OCI-LY7 (cell line): Measurements from ENCODE around the gene DNM2. TPM values are rescaled to one million over a fixed set of nuclear protein-coding genes. Genes with fewer than 3 reads are reported as not detected.

ENCODE experiments used
- BruUV-seq: library from RNA; stranded (reverse); fragments of 400-500 nt; replicated peaks from 2 replicates; lab custom pipeline; 2021; lab: Mats Ljungman, UMichigan
- CTCF ChIA-PET: fragments of 300-600 bp; sonication (Branson Sonifier 250); formaldehyde crosslinking; loops from one replicate; lab custom pipeline; 2022; ENCODE audit warnings: antibody characterized with exemption; ENCODE audit not compliant: unreplicated experiment; lab: Charles Lee
- POLR2A ChIA-PET: fragments of 300-600 bp; sonication (Branson Sonifier 250); formaldehyde crosslinking; loops from one replicate; lab custom pipeline; 2022; ENCODE audit warnings: antibody characterized with exemption; lab: Charles Lee
- DNase-seq: peaks from one replicate; pipeline ENCODE4 v3.0.0-alpha.2; 2015; ENCODE audit warnings: low spot score
- H2AFZ ChIP-seq: fragments of 200-600 bp; sonication (generic), shearing (Covaris generic); 2 replicates; pipeline ENCODE4 v1.6.1; 2014; ENCODE audit warnings: mild to moderate bottlenecking, antibody characterized with exemption, low read length, moderate library complexity
- H3K27ac ChIP-seq: fragments of 200-600 bp; sonication (generic); 2 replicates; pipeline ENCODE4 v1.5.1; 2014; ENCODE audit warnings: mixed run types, low read depth, mild to moderate bottlenecking, moderate library complexity, low read length, inconsistent platforms; ENCODE audit not compliant: poor library complexity, severe bottlenecking
- H3K36me3 ChIP-seq: fragments of 200-600 bp; sonication (generic); 2 replicates; pipeline ENCODE4 v1.6.1; 2014; ENCODE audit warnings: mild to moderate bottlenecking, antibody characterized with exemption, low read length, moderate library complexity, mixed read lengths; ENCODE audit not compliant: insufficient read depth
- H3K4me1 ChIP-seq: fragments of 200-600 bp; sonication (generic); 2 replicates; pipeline ENCODE4 v1.5.1; 2014; ENCODE audit warnings: mild to moderate bottlenecking, low read length; ENCODE audit not compliant: insufficient read depth, poor library complexity, severe bottlenecking
- H3K4me2 ChIP-seq: fragments of 200-600 bp; sonication (generic); 2 replicates; pipeline ENCODE4 v1.6.1; 2014; ENCODE audit warnings: mild to moderate bottlenecking, low read length
- H3K4me3 ChIP-seq: fragments of 200-600 bp; sonication (generic); 2 replicates; pipeline ENCODE4 v1.5.1; 2014; ENCODE audit warnings: mild to moderate bottlenecking, low read depth, low read length; ENCODE audit not compliant: poor library complexity, severe bottlenecking
- H3K79me2 ChIP-seq: fragments of 200-600 bp; sonication (generic); 2 replicates; pipeline ENCODE4 v1.6.1; 2016; ENCODE audit warnings: low read depth, mild to moderate bottlenecking, low read length, moderate library complexity, mixed read lengths; ENCODE audit not compliant: insufficient read depth
- H3K9me2 ChIP-seq: fragments of 200-600 bp; sonication (generic); 2 replicates; pipeline ENCODE4 v1.6.1; 2016; ENCODE audit warnings: mild to moderate bottlenecking, low read length, mixed read lengths; ENCODE audit not compliant: insufficient read depth
- H3K9me3 ChIP-seq: fragments of 200-600 bp; sonication (generic); 2 replicates; pipeline ENCODE4 v1.6.1; 2014; ENCODE audit warnings: mild to moderate bottlenecking, mixed run types, low read length, mixed read lengths
- H4K20me1 ChIP-seq: fragments of 200-600 bp; sonication (generic); 2 replicates; pipeline ENCODE4 v1.6.1; 2014; ENCODE audit warnings: mild to moderate bottlenecking, antibody characterized with exemption, low read length, moderate library complexity, mixed read lengths; ENCODE audit not compliant: insufficient read depth
- EZH2phosphoT487 ChIP-seq: fragments of 200-600 bp; sonication (generic); IDR thresholded peaks from 2 replicates; pipeline ENCODE4 v1.6.1; 2018; ENCODE audit warnings: low read depth, borderline replicate concordance, mild to moderate bottlenecking, mixed run types, antibody characterized with exemption, low read length, moderate library complexity, mixed read lengths
- intact Hi-C: fragments of 100-400 bp; cut with micrococcal nuclease; formaldehyde crosslinking; loops from one replicate; pipeline ENCODE4 v1.10.0; 2022; ENCODE audit not compliant: unreplicated experiment
- total RNA-seq, 2 experiments: library from RNA; depleted of rRNA in 1 of 2; stranded (reverse); fragments of >200 nt in 1 of 2; shearing (Covaris generic) in 1 of 2; gene quantifications; 2 replicates each; pipeline ENCODE4 v1.2.3, GENCODE V29; 2014 to 2022
- TF ChIP-seq, protein P1 (sequence below): fragments of 200-600 bp; sonication (generic); conservative IDR thresholded peaks from 2 replicates; pipeline ENCODE4 v1.5.1; 2014; ENCODE audit warnings: mild to moderate bottlenecking, antibody characterized with exemption, low read length, moderate library complexity, mixed read lengths

Gene DNM2
- total RNA-seq, 2 experiments from 2014 or later = 139 to 165 TPM

DNA sequence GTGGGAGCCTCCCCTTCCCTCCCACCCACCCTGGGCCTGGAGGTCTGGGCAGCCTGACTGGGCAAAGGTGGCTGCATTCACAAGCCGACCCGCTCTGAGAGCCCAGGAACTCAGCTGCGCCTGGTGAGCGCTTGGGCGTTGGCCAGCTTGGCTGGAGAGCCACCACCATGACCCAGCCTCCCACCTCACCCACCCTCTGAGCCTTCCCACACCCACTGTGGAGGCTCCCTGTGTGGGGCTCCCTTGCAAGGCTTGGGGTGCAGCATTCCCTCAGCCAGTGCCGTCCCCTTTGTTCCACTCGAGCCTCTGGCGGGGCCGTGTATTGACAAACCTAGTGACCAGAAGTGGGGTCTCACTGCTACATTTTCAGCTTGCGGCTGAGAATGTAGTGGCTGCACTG lies 31.7 kb upstream of the DNM2 start:
- Histone ChIP-seq H3K27ac (no peak overlapping the region), H3K79me2 (peaks cover 5% of the 10 kb centered on the region; the same call in 1 of the 2 replicates), H3K36me3 (peaks cover 99% of the 10 kb centered on the region), H2AFZ (no peak overlapping the region), H3K4me2 (no peak overlapping the region), H3K4me3 (no peak overlapping the region), H3K9me2 (no peaks in the 10 kb centered on the region), H4K20me1 (peaks cover 8% of the 10 kb centered on the region; the same call in 1 of the 2 replicates), H3K4me1 (no peaks in the 10 kb centered on the region), H3K9me3 (no peaks in the 10 kb centered on the region)
- intact Hi-C loops = no loop called here
- no TSS peak for BruUV-seq
- DNase-seq = no peak
- no peak for TF ChIP-seq EZH2phosphoT487
- TF ChIP-seq, protein P1, sequence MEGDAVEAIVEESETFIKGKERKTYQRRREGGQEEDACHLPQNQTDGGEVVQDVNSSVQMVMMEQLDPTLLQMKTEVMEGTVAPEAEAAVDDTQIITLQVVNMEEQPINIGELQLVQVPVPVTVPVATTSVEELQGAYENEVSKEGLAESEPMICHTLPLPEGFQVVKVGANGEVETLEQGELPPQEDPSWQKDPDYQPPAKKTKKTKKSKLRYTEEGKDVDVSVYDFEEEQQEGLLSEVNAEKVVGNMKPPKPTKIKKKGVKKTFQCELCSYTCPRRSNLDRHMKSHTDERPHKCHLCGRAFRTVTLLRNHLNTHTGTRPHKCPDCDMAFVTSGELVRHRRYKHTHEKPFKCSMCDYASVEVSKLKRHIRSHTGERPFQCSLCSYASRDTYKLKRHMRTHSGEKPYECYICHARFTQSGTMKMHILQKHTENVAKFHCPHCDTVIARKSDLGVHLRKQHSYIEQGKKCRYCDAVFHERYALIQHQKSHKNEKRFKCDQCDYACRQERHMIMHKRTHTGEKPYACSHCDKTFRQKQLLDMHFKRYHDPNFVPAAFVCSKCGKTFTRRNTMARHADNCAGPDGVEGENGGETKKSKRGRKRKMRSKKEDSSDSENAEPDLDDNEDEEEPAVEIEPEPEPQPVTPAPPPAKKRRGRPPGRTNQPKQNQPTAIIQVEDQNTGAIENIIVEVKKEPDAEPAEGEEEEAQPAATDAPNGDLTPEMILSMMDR = no peak
- POLR2A ChIA-PET = interaction anchor here (0.6 kb wide), 1 partner anchor 14 kb away, joined by 3 read pairs; no protein-coding TSS in a partner anchor
- CTCF ChIA-PET = no interaction called here

DNA sequence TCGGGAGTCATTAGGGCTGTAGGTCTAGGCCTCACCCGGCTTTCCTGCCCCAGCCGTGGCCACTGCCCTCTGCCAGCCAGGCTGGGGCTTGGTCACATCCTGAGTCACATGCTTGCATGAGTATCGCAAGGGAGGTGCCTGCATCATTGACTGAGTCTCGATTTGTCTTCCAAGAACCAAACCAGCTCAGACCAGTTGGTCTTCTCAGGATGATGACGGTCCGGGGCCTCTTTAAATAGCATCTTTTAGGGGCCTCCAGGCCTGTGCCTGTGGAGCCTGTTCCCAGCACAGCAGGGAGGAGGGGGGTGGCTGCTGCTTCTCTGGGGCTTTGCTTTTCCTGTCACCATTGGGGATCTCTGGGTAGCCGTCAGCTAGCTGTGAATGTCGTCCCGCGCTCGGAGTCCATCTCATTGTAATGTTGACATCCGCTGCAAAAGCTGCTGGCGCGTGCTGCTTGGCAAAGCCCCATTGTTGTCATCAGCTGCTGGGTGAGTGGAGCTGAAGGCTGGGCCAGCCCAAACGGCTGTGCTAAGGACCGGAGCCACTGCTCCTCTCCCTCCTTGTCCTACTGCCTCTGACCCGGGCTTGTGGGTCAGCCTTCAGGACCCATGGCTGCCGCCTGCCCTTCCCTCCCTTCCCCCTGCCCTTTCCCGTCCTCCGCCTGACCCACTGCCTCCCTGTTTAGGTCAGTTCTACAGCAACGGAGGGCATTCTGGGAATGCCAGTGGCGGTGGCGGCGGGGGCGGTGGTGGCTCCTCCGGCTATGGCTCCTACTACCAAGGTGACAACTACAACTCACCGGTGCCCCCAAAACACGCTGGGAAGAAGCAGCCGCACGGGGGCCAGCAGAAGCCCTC lies 31.0 kb upstream of the DNM2 start:
- no peak for TF ChIP-seq EZH2phosphoT487
- TF ChIP-seq, protein P1 = no peak
- H3K36me3 ChIP-seq = peaks cover 99% of the 10 kb centered on the region
- H3K4me1 ChIP-seq = no peaks in the 10 kb centered on the region
- ChIA-PET CTCF (no interaction called here), POLR2A (interaction anchor here (0.6 kb wide), 1 partner anchor 15 kb away, joined by 3 read pairs; no protein-coding TSS in a partner anchor)
- intact Hi-C loops = no loop called here
- H3K4me2 ChIP-seq = no peak overlapping the region
- BruUV-seq = no TSS peak
- H3K79me2 ChIP-seq = peaks cover 5% of the 10 kb centered on the region; the same call in 1 of the 2 replicates
- H3K4me3 ChIP-seq = no peak overlapping the region
- H2AFZ ChIP-seq = no peak overlapping the region
- H3K9me3 ChIP-seq = no peaks in the 10 kb centered on the region
- H3K9me2 ChIP-seq = no peaks in the 10 kb centered on the region
- no peak overlapping the region for H3K27ac ChIP-seq
- peaks cover 8% of the 10 kb centered on the region; the same call in 1 of the 2 replicates for H4K20me1 ChIP-seq
- no peak for DNase-seq
